Vagina (tissue), 2 donors: Measurements from ENCODE around the gene BSN. TPM values are rescaled to one million over a fixed set of nuclear protein-coding genes. Genes with fewer than 3 reads are reported as not detected.

Source experiments
- DNase-seq, 2 donors: peaks; one replicate each; pipeline ENCODE4 v3.0.0-alpha.2; 2017; ENCODE audit errors: extremely low spot score in 2 of 2
- H3K27ac ChIP-seq: fragments of 200-600 bp; sonication (generic); one replicate; pipeline ENCODE4 v1.5.1; 2019
- H3K27me3 ChIP-seq: fragments of 200-600 bp; sonication (generic); one replicate; pipeline ENCODE4 v1.5.1; 2019
- H3K36me3 ChIP-seq, 2 donors: fragments of 200-600 bp; sonication (generic); one replicate each; pipeline ENCODE4 v1.5.1; 2017 to 2019
- H3K4me1 ChIP-seq: fragments of 200-600 bp; sonication (generic); one replicate; pipeline ENCODE4 v1.5.1; 2019
- H3K4me3 ChIP-seq, 2 donors: fragments of 200-600 bp; sonication (generic); 1 replicate in 1 of 2; 2 replicates in 1 of 2; pipeline ENCODE4 v1.5.1; 2016 to 2019
- H3K9me3 ChIP-seq: fragments of 200-600 bp; sonication (generic); one replicate; pipeline ENCODE4 v1.5.1; 2019
- CTCF ChIP-seq, 3 experiments: fragments of 450-650 bp in 2 of 3; fragments of 200-600 bp in 1 of 3; sonication (generic) in 1 of 3; IDR thresholded peaks; one replicate each; pipeline ENCODE4 v1.5.1; 2017 to 2019; ENCODE audit warnings: antibody characterized with exemption in 3 of 3, mild to moderate bottlenecking in 2 of 3, moderate library complexity in 2 of 3
- POLR2A ChIP-seq, 2 donors: fragments of 450-650 bp; IDR thresholded peaks; one replicate each; pipeline ENCODE4 v1.6.1; 2017; ENCODE audit warnings: antibody characterized with exemption in 2 of 2, mild to moderate bottlenecking in 2 of 2, moderate library complexity in 2 of 2
- POLR2AphosphoS5 ChIP-seq, 2 donors: sonication (generic); formaldehyde crosslinking; IDR thresholded peaks; one replicate each; pipeline ENCODE4 v1.9.0; 2017; ENCODE audit warnings: antibody characterized with exemption in 2 of 2, mild to moderate bottlenecking in 2 of 2, low read depth in 1 of 2; ENCODE audit not compliant: insufficient read depth in 1 of 2
- intact Hi-C: fragments of 100-400 bp; cut with DNase I; formaldehyde crosslinking; loops from one replicate; pipeline ENCODE4 v1.15.1; 2023
- total RNA-seq: library from RNA; depleted of rRNA; stranded (reverse); fragments of >200 nt; gene quantifications from one replicate; pipeline ENCODE4 v1.2.3, GENCODE V29; 2016

BSN gene
- total RNA-seq, 1 donor from 2014 or later = 0.74 TPM

DNA sequence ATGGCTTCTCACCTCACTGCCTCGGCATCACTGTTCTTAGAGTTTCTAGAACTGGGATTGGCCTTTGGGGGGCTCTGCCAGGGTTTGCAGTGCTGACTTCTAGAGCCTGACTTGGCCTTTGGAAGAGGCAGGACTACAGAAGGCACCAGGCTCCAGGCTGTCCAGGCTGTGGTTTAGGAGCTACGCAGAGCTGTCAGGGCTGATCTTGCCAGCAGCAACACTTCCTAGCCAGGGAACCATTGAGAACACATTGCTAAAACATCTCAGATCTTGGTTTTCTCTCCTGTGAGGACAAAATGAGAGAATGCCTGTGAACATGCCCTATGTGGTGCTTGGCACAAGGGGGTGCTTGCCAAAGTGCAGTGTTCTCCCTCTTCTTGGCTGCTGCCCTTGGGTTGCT, 85.3 kb downstream of the BSN start:
- no peak overlapping the region for H3K27ac ChIP-seq
- H3K4me3 ChIP-seq = no peak overlapping the region
- DNase-seq = no peak
- H3K4me1 ChIP-seq = peaks cover 18% of the 10 kb centered on the region
- no peaks in the 10 kb centered on the region for H3K27me3 ChIP-seq
- TF ChIP-seq POLR2AphosphoS5 (IDR thresholded peaks at IDR 0.05; ENCODE audit: insufficient read depth in 1 of 2, low read depth in 1 of 2) (no peak), POLR2A (IDR thresholded peaks at IDR 0.05) (no peak), CTCF (IDR thresholded peaks at IDR 0.05) (no peak)
- no peaks in the 10 kb centered on the region for H3K9me3 ChIP-seq
- H3K36me3 ChIP-seq = no peaks in the 10 kb centered on the region
- intact Hi-C loops = no loop called here

DNA sequence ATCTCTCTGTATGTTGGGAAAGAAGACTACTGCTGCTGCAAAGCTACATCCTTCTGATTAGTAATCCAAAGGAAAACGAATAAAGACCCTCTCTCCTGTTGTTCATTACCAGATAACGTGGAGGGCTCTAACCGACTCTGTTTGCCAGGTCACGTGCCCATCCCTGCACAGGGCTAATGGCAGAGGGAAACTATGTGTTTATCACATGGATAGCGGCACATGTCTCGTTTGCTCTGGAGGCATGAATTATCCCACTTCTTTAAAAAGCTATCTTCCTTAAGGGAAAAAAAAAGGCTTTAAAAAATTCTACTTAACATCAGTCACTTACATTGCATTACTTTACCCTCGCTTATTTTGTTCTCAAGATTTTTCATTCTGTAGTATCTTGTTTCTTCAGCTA, 87.0 kb downstream of the BSN start:
- intact Hi-C loops = no loop called here

GRCh38 chr3:49641921-49642707, 87.8 kb downstream of the BSN start:
- Histone ChIP-seq H3K9me3 (no peaks in the 10 kb centered on the region), H3K36me3 (no peaks in the 10 kb centered on the region), H3K4me3 (no peak overlapping the region), H3K27ac (no peak overlapping the region), H3K27me3 (no peaks in the 10 kb centered on the region), H3K4me1 (peaks cover 13% of the 10 kb centered on the region)
- TF ChIP-seq POLR2AphosphoS5 (IDR thresholded peaks at IDR 0.05; ENCODE audit: insufficient read depth in 1 of 2, low read depth in 1 of 2) (no peak), CTCF (IDR thresholded peaks at IDR 0.05) (no peak), POLR2A (IDR thresholded peaks at IDR 0.05) (no peak)
- intact Hi-C loops = no loop called here
- DNase-seq = no peak

More for the DNA sequence above, 87.0 kb downstream of the BSN start:
- Histone ChIP-seq H3K27me3 (no peaks in the 10 kb centered on the region), H3K4me3 (no peak overlapping the region), H3K4me1 (peaks cover 18% of the 10 kb centered on the region), H3K36me3 (no peaks in the 10 kb centered on the region), H3K27ac (no peak overlapping the region), H3K9me3 (no peaks in the 10 kb centered on the region)
- TF ChIP-seq POLR2AphosphoS5 (IDR thresholded peaks at IDR 0.05; ENCODE audit: insufficient read depth in 1 of 2, low read depth in 1 of 2) = no peak
- TF ChIP-seq POLR2A (IDR thresholded peaks at IDR 0.05) = no peak
- no peak for TF ChIP-seq CTCF (IDR thresholded peaks at IDR 0.05)
- DNase-seq = no peak

DNA sequence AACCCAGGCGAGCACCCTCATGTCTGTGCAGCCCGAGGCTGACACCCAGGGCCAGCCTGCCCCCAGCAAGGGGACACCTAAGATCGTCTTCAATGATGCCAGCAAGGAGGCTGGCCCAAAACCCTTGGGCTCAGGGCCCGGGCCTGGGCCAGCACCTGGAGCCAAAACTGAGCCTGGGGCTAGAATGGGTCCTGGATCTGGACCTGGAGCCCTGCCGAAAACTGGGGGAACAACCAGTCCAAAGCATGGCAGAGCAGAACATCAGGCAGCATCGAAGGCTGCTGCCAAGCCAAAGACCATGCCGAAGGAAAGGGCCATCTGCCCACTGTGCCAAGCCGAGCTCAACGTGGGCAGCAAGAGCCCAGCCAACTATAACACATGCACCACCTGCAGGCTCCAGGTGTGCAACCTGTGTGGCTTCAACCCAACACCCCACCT, 88.5 kb downstream of the BSN start:
- no peak for DNase-seq
- TF ChIP-seq CTCF (IDR thresholded peaks at IDR 0.05) (no peak), POLR2A (IDR thresholded peaks at IDR 0.05) (no peak), POLR2AphosphoS5 (IDR thresholded peaks at IDR 0.05; ENCODE audit: insufficient read depth in 1 of 2, low read depth in 1 of 2) (no peak)
- intact Hi-C loops = no loop called here
- Histone ChIP-seq H3K36me3 (no peaks in the 10 kb centered on the region), H3K27ac (no peak overlapping the region), H3K4me3 (no peak overlapping the region), H3K27me3 (no peaks in the 10 kb centered on the region), H3K9me3 (no peaks in the 10 kb centered on the region), H3K4me1 (peaks cover 7% of the 10 kb centered on the region)

DNA sequence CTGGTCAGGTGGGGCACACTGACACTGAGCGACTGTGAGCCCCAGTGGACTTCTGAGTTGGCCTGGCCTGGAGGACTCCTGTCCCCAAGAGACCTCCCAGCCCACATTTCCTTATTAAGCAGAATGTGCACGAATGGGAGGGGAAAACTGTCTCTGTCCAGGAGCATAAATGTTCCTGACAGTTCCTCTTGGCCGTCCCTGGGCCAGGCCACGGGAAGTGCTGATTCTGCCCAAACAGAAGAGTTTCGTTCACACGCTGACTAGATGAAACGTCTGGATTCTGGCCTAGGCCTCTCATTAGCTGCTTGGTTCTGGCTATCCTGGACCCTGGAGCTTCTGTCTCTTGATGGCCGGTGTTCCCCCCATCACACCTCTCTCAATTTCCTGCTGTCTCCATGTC, 90.4 kb downstream of the BSN start:
- H3K9me3 ChIP-seq = no peaks in the 10 kb centered on the region
- no peak overlapping the region for H3K27ac ChIP-seq
- no peaks in the 10 kb centered on the region for H3K4me1 ChIP-seq
- H3K36me3 ChIP-seq = no peaks in the 10 kb centered on the region
- H3K27me3 ChIP-seq = no peaks in the 10 kb centered on the region
- no peak for DNase-seq
- no peak overlapping the region for H3K4me3 ChIP-seq
- TF ChIP-seq POLR2A (IDR thresholded peaks at IDR 0.05) = no peak
- TF ChIP-seq POLR2AphosphoS5 (IDR thresholded peaks at IDR 0.05; ENCODE audit: insufficient read depth in 1 of 2, low read depth in 1 of 2) = no peak
- no peak for TF ChIP-seq CTCF (IDR thresholded peaks at IDR 0.05)
- intact Hi-C loops = no loop called here
